ENCODE results near the gene HELB.

The HELB gene

GRCh38 chr12:66297080-66297479 is 5.2 kb upstream of the HELB start:
- DNase-seq (ENCODE audit: low read depth, low spot score) = no peak
- H3K4me3 ChIP-seq (ENCODE audit: low read length) = no peak overlapping the region

- H3K4me3 ChIP-seq (ENCODE audit: low read length) = no peak overlapping the region
- no peak for DNase-seq (ENCODE audit: low read depth, low spot score)
Observed at GRCh38 chr12:66297923-66298322, 4.4 kb upstream of the HELB start.

GRCh38 chr12:66302827-66303169 is 505 bp downstream of the HELB start:
- no peak for DNase-seq (ENCODE audit: low read depth, low spot score)
- H3K4me3 ChIP-seq (ENCODE audit: low read length) = peak overlapping the region; percentile 87

GRCh38 chr12:66303316-66303804 is 1.1 kb downstream of the HELB start:
- peak; percentile 34 for DNase-seq (ENCODE audit: low read depth, low spot score)
- peak overlapping the region; percentile 87 for H3K4me3 ChIP-seq (ENCODE audit: low read length)

GRCh38 chr12:66304296-66304900 is 2.1 kb downstream of the HELB start:
- DNase-seq (ENCODE audit: low read depth, low spot score) = peak; percentile 81
- no peak overlapping the region for H3K4me3 ChIP-seq (ENCODE audit: low read length)

GRCh38 chr12:66309606-66310005 is 7.3 kb downstream of the HELB start:
- DNase-seq (ENCODE audit: low read depth, low spot score) = no peak
- H3K4me3 ChIP-seq (ENCODE audit: low read length) = no peak overlapping the region

GRCh38 chr12:66312189-66312588 is 9.9 kb downstream of the HELB start:
- no peak for DNase-seq (ENCODE audit: low read depth, low spot score)

GRCh38 chr12:66314278-66314677 is 12.0 kb downstream of the HELB start:
- no peak for DNase-seq (ENCODE audit: low read depth, low spot score)
- no peak overlapping the region for H3K4me3 ChIP-seq (ENCODE audit: low read length)

More at GRCh38 chr12:66312189-66312588, 9.9 kb downstream of the HELB start:
- no peak overlapping the region for H3K4me3 ChIP-seq (ENCODE audit: low read length)

GRCh38 chr12:66319266-66319954 is 17.1 kb downstream of the HELB start:
- no peak for DNase-seq (ENCODE audit: low read depth, low spot score)
- H3K4me3 ChIP-seq (ENCODE audit: low read length) = no peak overlapping the region

GRCh38 chr12:66320996-66321395 is 18.7 kb downstream of the HELB start:
- H3K4me3 ChIP-seq (ENCODE audit: low read length) = no peak overlapping the region
- DNase-seq (ENCODE audit: low read depth, low spot score) = no peak

- no peak for DNase-seq (ENCODE audit: low read depth, low spot score)
- H3K4me3 ChIP-seq (ENCODE audit: low read length) = no peak overlapping the region
Observed at GRCh38 chr12:66321435-66321834, 19.1 kb downstream of the HELB start.

- H3K4me3 ChIP-seq (ENCODE audit: low read length) = no peak overlapping the region
- DNase-seq (ENCODE audit: low read depth, low spot score) = no peak
Observed at GRCh38 chr12:66323017-66323416, 20.7 kb downstream of the HELB start.

GRCh38 chr12:66329941-66330340 is 27.6 kb downstream of the HELB start:
- no peak overlapping the region for H3K4me3 ChIP-seq (ENCODE audit: low read length)
- no peak for DNase-seq (ENCODE audit: low read depth, low spot score)

GRCh38 chr12:66331016-66331415 is 28.7 kb downstream of the HELB start:
- no peak for DNase-seq (ENCODE audit: low read depth, low spot score)
- no peak overlapping the region for H3K4me3 ChIP-seq (ENCODE audit: low read length)

GRCh38 chr12:66331814-66332213 is 29.5 kb downstream of the HELB start:
- DNase-seq (ENCODE audit: low read depth, low spot score) = no peak
- H3K4me3 ChIP-seq (ENCODE audit: low read length) = no peak overlapping the region

- DNase-seq (ENCODE audit: low read depth, low spot score) = no peak
- H3K4me3 ChIP-seq (ENCODE audit: low read length) = no peak overlapping the region
Observed at GRCh38 chr12:66335746-66336145, 33.5 kb downstream of the HELB start.

GRCh38 chr12:66337381-66338010 is 35.2 kb downstream of the HELB start:
- H3K4me3 ChIP-seq (ENCODE audit: low read length) = no peak overlapping the region
- DNase-seq (ENCODE audit: low read depth, low spot score) = no peak

- no peak overlapping the region for H3K4me3 ChIP-seq (ENCODE audit: low read length)
- no peak for DNase-seq (ENCODE audit: low read depth, low spot score)
Observed at GRCh38 chr12:66340131-66340530, 37.8 kb downstream of the HELB start.

- no peak for DNase-seq (ENCODE audit: low read depth, low spot score)
- H3K4me3 ChIP-seq (ENCODE audit: low read length) = no peak overlapping the region
Observed at GRCh38 chr12:66341126-66341525, 38.8 kb downstream of the HELB start.

GRCh38 chr12:66345212-66345611 is 42.9 kb downstream of the HELB start:
- peak; percentile 46 for DNase-seq (ENCODE audit: low read depth, low spot score)
- no peak overlapping the region for H3K4me3 ChIP-seq (ENCODE audit: low read length)
